ENCODE data around the gene AMN1.
"Not testable (repeated sequence)": the region's sequence is repeated elsewhere in the genome, so short reads cannot be mapped to it uniquely, and the experiment has no call there.

Gene AMN1

GRCh38 chr12:31687101-31687527, 41.7 kb downstream of the AMN1 start:
- Mint-ChIP-seq H3K4me1 (peaks cover 15% of the 10 kb centered on the region), H3K36me3 (peaks cover 30% of the 10 kb centered on the region), H3K4me3 (peak overlapping the region; percentile 72), H3K27ac (peak overlapping the region; percentile 81), H3K27me3 (no peaks in the 10 kb centered on the region), H3K9me3 (peaks cover 5% of the 10 kb centered on the region)
- DNase-seq (ENCODE audit: low spot score in 2 of 2) (peak; percentile 18 to 49), ATAC-seq (ENCODE audit: low read depth) (peak; percentile 85)

GRCh38 chr12:31685801-31686200, 43.0 kb downstream of the AMN1 start:
- DNase-seq (ENCODE audit: low spot score in 2 of 2) (no peak), ATAC-seq (ENCODE audit: low read depth) (no peak)
- Mint-ChIP-seq H3K9me3 (peaks cover 5% of the 10 kb centered on the region), H3K4me3 (no peak overlapping the region), H3K4me1 (peaks cover 16% of the 10 kb centered on the region), H3K27ac (peak overlapping the region; percentile 11), H3K36me3 (peaks cover 28% of the 10 kb centered on the region), H3K27me3 (no peaks in the 10 kb centered on the region)

GRCh38 chr12:31682136-31682962, 46.5 kb downstream of the AMN1 start:
- peaks cover 3% of the 10 kb centered on the region for H3K9me3 Mint-ChIP-seq
- DNase-seq (ENCODE audit: low spot score in 2 of 2) (peak; percentile 71 to 81), ATAC-seq (ENCODE audit: low read depth) (peak; percentile 82)
- H3K4me1 Mint-ChIP-seq = peaks cover 11% of the 10 kb centered on the region
- no peaks in the 10 kb centered on the region for H3K27me3 Mint-ChIP-seq
- H3K36me3 Mint-ChIP-seq = peaks cover 24% of the 10 kb centered on the region
- H3K4me3 Mint-ChIP-seq = peak overlapping the region; percentile 70
- H3K27ac Mint-ChIP-seq = peak overlapping the region; percentile 90

- no peak for DNase-seq (ENCODE audit: low spot score in 2 of 2)
- H3K27me3 Mint-ChIP-seq = no peaks in the 10 kb centered on the region
- no peaks in the 10 kb centered on the region for H3K4me1 Mint-ChIP-seq
- H3K9me3 Mint-ChIP-seq = peaks cover 4% of the 10 kb centered on the region
- no peak overlapping the region for H3K27ac Mint-ChIP-seq
- H3K36me3 Mint-ChIP-seq = peaks cover 26% of the 10 kb centered on the region
- H3K4me3 Mint-ChIP-seq = no peak overlapping the region
- no peak for ATAC-seq (ENCODE audit: low read depth)
Measured at GRCh38 chr12:31672521-31672920, 56.3 kb downstream of the AMN1 start.

GRCh38 chr12:31669582-31669981, 59.2 kb downstream of the AMN1 start:
- H3K4me3 Mint-ChIP-seq; ATAC-seq (ENCODE audit: low read depth): not testable (repeated sequence)

GRCh38 chr12:31669020-31669419, 59.8 kb downstream of the AMN1 start:
- no peak overlapping the region for H3K27ac Mint-ChIP-seq
- H3K36me3 Mint-ChIP-seq = peaks cover 24% of the 10 kb centered on the region
- peaks cover 4% of the 10 kb centered on the region for H3K9me3 Mint-ChIP-seq
- DNase-seq (ENCODE audit: low spot score in 2 of 2) (no peak), ATAC-seq (ENCODE audit: low read depth) (no peak)
- H3K27me3 Mint-ChIP-seq = no peaks in the 10 kb centered on the region
- no peak overlapping the region for H3K4me3 Mint-ChIP-seq
- no peaks in the 10 kb centered on the region for H3K4me1 Mint-ChIP-seq

More at GRCh38 chr12:31669582-31669981, 59.2 kb downstream of the AMN1 start:
- not testable (repeated sequence) for H3K27ac Mint-ChIP-seq; H3K9me3 Mint-ChIP-seq; DNase-seq (ENCODE audit: low spot score in 2 of 2); H3K4me1 Mint-ChIP-seq; H3K27me3 Mint-ChIP-seq
- H3K36me3 Mint-ChIP-seq = peaks cover 26% of the 10 kb centered on the region

- no peaks in the 10 kb centered on the region for H3K27me3 Mint-ChIP-seq
- no peak for ATAC-seq (ENCODE audit: low read depth)
- peaks cover 17% of the 10 kb centered on the region for H3K4me1 Mint-ChIP-seq
- no peak overlapping the region for H3K27ac Mint-ChIP-seq
- H3K36me3 Mint-ChIP-seq = peaks cover 10% of the 10 kb centered on the region
- peaks cover 2% of the 10 kb centered on the region for H3K9me3 Mint-ChIP-seq
- H3K4me3 Mint-ChIP-seq = no peak overlapping the region
- DNase-seq (ENCODE audit: low spot score in 2 of 2) = no peak
Measured at GRCh38 chr12:31664038-31664437, 64.8 kb downstream of the AMN1 start.

- H3K27ac Mint-ChIP-seq = no peak overlapping the region
- H3K4me3 Mint-ChIP-seq = no peak overlapping the region
- H3K9me3 Mint-ChIP-seq = no peaks in the 10 kb centered on the region
Measured at GRCh38 chr12:31663576-31663975, 65.2 kb downstream of the AMN1 start.

GRCh38 chr12:31662176-31662849, 66.5 kb downstream of the AMN1 start:
- DNase-seq (ENCODE audit: low spot score in 2 of 2) = no peak
- Mint-ChIP-seq H3K27me3 (no peaks in the 10 kb centered on the region), H3K27ac (peak overlapping the region; percentile 74), H3K9me3 (no peaks in the 10 kb centered on the region), H3K36me3 (peaks cover 10% of the 10 kb centered on the region), H3K4me1 (peaks cover 20% of the 10 kb centered on the region), H3K4me3 (no peak overlapping the region)
- ATAC-seq (ENCODE audit: low read depth) = no peak

More at GRCh38 chr12:31663576-31663975, 65.2 kb downstream of the AMN1 start:
- Mint-ChIP-seq H3K36me3 (peaks cover 10% of the 10 kb centered on the region), H3K4me1 (peaks cover 18% of the 10 kb centered on the region), H3K27me3 (no peaks in the 10 kb centered on the region)
- ATAC-seq (ENCODE audit: low read depth) (no peak), DNase-seq (ENCODE audit: low spot score in 2 of 2) (no peak)

GRCh38 chr12:31659087-31659942, 69.5 kb downstream of the AMN1 start, which contains the start of gene ETFBKMT:
Gene ETFBKMT, plus strand, starts transcription at chr12:31659688. Its CDS starts 2,266 bp downstream, at chr12:31661954.
- Mint-ChIP-seq H3K9me3 (no peaks in the 10 kb centered on the region), H3K36me3 (peaks cover 4% of the 10 kb centered on the region), H3K4me1 (peaks cover 20% of the 10 kb centered on the region), H3K27me3 (no peaks in the 10 kb centered on the region), H3K27ac (peak within 1 kb of the TSS; percentile 96), H3K4me3 (peak within 1 kb of the TSS; percentile 99)
- DNase-seq (ENCODE audit: low spot score in 2 of 2) (peak; percentile 83 to 84), ATAC-seq (ENCODE audit: low read depth) (peak; percentile 97)

- DNase-seq (ENCODE audit: low spot score in 2 of 2) (no peak), ATAC-seq (ENCODE audit: low read depth) (peak; percentile 2)
- H3K27me3 Mint-ChIP-seq = no peaks in the 10 kb centered on the region
- no peaks in the 10 kb centered on the region for H3K9me3 Mint-ChIP-seq
- H3K4me1 Mint-ChIP-seq = peaks cover 17% of the 10 kb centered on the region
- H3K36me3 Mint-ChIP-seq = peaks cover 2% of the 10 kb centered on the region
- peak overlapping the region; percentile 96 for H3K27ac Mint-ChIP-seq
- H3K4me3 Mint-ChIP-seq = peak overlapping the region; percentile 99
Measured at GRCh38 chr12:31658471-31659086, 70.2 kb downstream of the AMN1 start.

GRCh38 chr12:31655792-31656191, 73.0 kb downstream of the AMN1 start:
- Mint-ChIP-seq H3K4me1 (peaks cover 11% of the 10 kb centered on the region), H3K36me3 (no peaks in the 10 kb centered on the region), H3K4me3 (no peak overlapping the region), H3K27ac (no peak overlapping the region), H3K9me3 (no peaks in the 10 kb centered on the region), H3K27me3 (no peaks in the 10 kb centered on the region)
- no peak for ATAC-seq (ENCODE audit: low read depth)
- no peak for DNase-seq (ENCODE audit: low spot score in 2 of 2)

- no peaks in the 10 kb centered on the region for H3K36me3 Mint-ChIP-seq
- H3K27me3 Mint-ChIP-seq = no peaks in the 10 kb centered on the region
- ATAC-seq (ENCODE audit: low read depth) (no peak), DNase-seq (ENCODE audit: low spot score in 2 of 2) (no peak)
- no peaks in the 10 kb centered on the region for H3K9me3 Mint-ChIP-seq
- H3K4me1 Mint-ChIP-seq = peaks cover 11% of the 10 kb centered on the region
- no peak overlapping the region for H3K27ac Mint-ChIP-seq
- H3K4me3 Mint-ChIP-seq = no peak overlapping the region
Measured at GRCh38 chr12:31655208-31655607, 73.6 kb downstream of the AMN1 start.
